ENCODE results near the gene RNH1.

GRCh38 chr11:454801-455565 is 52.1 kb downstream of the RNH1 start:
- TF ChIP-seq CTCF (IDR thresholded peaks at IDR 0.05) (no peak), REST (IDR thresholded peaks at IDR 0.05; ENCODE audit: low read depth, low read length) (no peak), YY1 (IDR thresholded peaks at IDR 0.05; ENCODE audit: low read depth) (no peak), MEF2A (IDR thresholded peaks at IDR 0.05; ENCODE audit: borderline replicate concordance, low read depth) (no peak), EP300 (IDR thresholded peaks at IDR 0.05; ENCODE audit: borderline replicate concordance in 1 of 2, low read depth in 1 of 2, low read length in 1 of 2) (no peak), FOXM1 (IDR thresholded peaks at IDR 0.05; ENCODE audit: low read depth) (no peak), RFX5 (IDR thresholded peaks at IDR 0.05; ENCODE audit: low read length) (no peak), JUND (IDR thresholded peaks at IDR 0.05) (no peak), MXI1 (IDR thresholded peaks at IDR 0.05; ENCODE audit: low read depth, low read length) (no peak), TAF1 (IDR thresholded peaks at IDR 0.05; ENCODE audit: borderline replicate concordance, low read depth, low read length) (no peak), POLR2AphosphoS5 (IDR thresholded peaks at IDR 0.05; ENCODE audit: low read depth, low read length) (no peak), MAX (IDR thresholded peaks at IDR 0.05; ENCODE audit: low read depth) (no peak), TEAD4 (IDR thresholded peaks at IDR 0.05; ENCODE audit: borderline replicate concordance, insufficient read depth) (no peak), USF2 (IDR thresholded peaks at IDR 0.05; ENCODE audit: borderline replicate concordance, low read depth, low read length) (no peak)

All from SK-N-SH (cell line).